HG02610 (cell line): ENCODE results near the gene IFI44L.

ENCODE experiments used
- ATAC-seq: cut with Tn5 transposase; IDR thresholded peaks from one replicate; pipeline ENCODE4 v1.9.1; 2021; ENCODE audit warnings: mild to moderate bottlenecking, moderate library complexity; ENCODE audit not compliant: unreplicated experiment

IFI44L gene

DNA sequence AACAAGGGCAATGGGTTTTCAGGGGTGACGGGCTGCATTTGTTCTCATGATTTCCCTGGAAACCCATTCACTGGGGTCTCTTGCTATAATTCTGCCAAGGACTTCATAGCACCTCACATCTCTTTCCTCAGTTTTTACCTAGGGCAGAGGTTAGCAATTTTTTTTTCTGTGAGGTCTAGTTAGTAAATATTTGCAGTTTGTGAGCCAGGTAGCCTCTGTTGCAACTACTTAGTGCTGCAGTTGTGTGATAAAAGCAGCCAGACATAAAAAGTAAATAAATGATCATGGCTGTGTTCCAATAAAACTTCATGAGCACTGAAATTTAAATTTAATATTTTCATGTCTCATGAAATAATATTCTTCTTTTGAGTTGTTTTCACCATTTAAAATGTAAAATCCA, 67.1 kb downstream of the IFI44L start:
- ATAC-seq = no peak

DNA sequence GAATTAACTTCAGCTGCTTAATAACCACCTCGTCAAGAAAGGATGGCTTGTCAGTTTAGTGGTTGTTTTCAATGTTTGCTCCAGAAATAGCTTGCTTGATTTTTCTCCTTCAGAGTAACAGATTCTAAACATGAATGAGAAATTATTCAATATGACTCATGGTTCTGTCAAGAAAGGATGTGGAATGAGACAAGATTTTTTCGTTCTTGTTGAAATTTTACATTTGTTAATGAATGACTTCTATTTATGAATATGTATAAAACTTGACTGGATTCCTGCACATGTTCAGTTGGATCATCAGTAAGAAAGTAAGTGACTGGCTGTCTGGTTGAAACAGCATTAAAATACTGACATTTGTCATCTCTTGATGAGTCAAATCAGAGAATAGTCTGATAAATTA, 67.7 kb downstream of the IFI44L start:
- ATAC-seq = no peak

DNA sequence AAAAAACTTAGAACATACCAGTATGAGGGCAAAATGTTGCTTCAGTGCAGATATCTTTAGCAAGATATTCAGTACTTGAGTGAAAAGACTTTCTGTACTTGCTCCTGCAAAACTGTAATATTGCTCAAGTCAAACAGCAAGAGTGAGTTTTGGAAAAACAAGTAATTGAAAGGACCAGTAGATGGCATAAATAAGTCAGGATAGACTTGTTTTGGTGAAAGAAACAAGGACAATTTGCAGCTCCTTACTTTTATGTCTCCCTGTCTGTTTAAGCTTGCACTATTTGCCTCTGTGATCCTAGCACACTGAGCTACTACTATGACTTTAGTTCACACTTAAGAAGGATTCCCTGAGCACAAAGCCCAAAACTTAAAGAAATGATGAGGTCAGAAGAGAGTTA, 68.4 kb downstream of the IFI44L start:
- ATAC-seq = no peak

DNA sequence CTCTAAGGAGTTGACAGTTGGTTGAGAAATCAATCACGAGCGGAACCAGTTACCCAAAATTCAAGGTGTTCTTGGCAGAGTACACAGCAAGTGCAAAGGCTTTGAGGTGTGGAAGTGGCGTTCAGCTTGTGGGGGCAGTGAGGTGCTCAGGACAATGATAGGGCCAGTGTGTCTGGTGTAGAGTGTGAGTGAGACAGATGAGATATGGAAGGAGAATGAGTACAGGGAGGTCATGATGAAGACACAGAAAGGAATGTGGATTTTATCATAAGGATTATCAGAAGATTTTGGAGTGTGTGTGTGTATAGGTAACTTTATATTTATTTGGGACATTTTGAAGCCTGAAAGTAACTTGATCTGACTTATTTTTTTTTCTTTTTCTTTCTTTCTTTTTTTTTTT, 70.3 kb downstream of the IFI44L start:
- ATAC-seq = no peak

DNA sequence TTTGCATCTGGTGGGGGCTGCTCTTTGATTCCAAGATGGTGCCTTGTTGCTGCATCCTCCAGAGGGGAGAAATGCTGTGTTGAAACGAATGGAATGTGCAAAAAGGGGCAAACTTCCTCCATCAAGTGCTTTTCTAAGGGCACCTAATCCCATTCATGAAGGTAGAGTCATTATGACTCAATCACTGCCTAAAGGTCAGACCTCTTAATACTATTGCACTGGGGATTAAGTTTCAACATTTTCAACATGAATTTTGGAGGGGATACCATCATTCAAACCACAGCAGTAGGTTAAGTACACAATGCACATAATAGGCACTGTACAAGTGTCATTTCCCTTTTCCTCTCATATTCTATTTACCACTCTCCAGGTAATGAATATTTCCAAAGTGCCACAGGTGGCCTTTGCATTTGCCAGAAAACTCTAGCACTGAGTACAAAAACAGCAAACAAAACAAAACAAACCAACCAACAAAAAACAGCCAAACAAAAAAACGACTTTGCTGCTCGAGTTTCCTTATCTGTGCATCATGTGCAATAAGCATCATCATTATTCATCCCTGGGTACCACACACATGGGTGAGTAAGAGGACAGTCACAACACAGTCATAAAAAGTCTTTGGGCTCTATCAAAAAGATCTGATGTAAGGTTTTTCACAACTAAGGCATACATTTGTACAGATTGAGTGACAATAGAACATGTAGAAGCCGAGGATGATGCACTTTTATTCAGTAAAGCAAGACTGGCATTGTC, 71.9 kb downstream of the IFI44L start:
- ATAC-seq = no peak
